C4-2B (cell line): ENCODE results near the gene ATG2B.

Experiments
- CTCF ChIP-seq: fragments of 450-650 bp; conservative IDR thresholded peaks from 2 replicates; pipeline ENCODE4 v1.5.1; 2017; ENCODE audit warnings: mild to moderate bottlenecking
- ZFX ChIP-seq: fragments of 450-650 bp; IDR thresholded peaks from 2 replicates; pipeline ENCODE4 v1.6.1; 2017

- TF ChIP-seq CTCF (no peak), ZFX (no peak)
These were observed 47.0 kb upstream of the ATG2B start for GRCh38 chr14:96410119-96410518.
